ENCODE results near the gene SH3YL1.

The SH3YL1 gene

DNA sequence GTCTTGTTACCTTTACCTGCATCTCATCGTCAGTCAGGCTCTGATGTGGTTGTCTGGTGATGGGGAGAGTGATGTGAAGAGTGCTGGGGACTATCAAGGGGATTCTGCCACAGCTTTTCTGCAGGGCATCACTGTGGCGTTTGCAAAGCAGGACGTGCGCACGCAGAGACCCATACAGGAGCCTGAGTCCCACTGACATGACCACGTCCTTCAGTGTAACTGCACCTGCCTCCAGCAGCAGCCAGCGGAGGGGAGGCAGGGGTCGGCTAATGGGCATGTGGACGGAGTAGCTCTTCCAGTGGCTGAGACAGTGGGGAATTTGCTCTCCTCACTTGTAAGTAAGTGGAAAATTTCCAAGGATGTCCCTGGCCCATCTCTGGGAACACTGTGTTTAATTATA lies 17.5 kb upstream of the SH3YL1 start:
- Histone ChIP-seq H3K4me3 (ENCODE audit: low read depth, low read length) (no peak overlapping the region), H3K9ac (ENCODE audit: low read depth, low read length) (no peak overlapping the region), H3K4me1 (ENCODE audit: control insufficient read depth, insufficient read depth, low read length) (peaks cover 35% of the 10 kb centered on the region), H3K27me3 (ENCODE audit: control insufficient read depth, insufficient read depth, low read length) (peaks cover 17% of the 10 kb centered on the region), H3K27ac (ENCODE audit: low read depth, low read length) (no peak overlapping the region), H3K36me3 (ENCODE audit: control insufficient read depth, insufficient read depth, low read length) (peaks cover 63% of the 10 kb centered on the region), H3K9me3 (ENCODE audit: control insufficient read depth, insufficient read depth, low read length) (no peaks in the 10 kb centered on the region)

DNA sequence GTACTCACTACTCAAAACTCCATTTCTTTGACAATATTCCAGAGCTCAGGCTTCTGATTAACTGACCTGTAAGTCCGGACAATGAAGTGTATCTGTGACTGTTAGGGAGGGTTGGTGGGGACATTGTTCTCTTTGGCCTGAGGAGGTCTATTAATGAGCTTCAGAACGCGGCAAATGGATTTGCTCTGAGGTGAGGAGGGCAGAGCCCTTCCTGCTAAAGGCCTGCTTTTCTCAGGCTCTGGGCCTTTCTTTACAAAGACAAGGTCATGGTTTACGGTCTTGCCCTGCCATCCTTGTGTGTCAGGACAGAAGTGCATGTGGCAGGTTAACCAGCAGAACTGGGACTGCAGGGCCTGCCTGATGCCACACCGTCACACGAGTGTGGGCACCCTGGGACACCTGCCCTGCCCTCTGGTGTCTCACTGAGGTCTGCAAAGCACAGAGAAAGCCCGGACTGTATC lies 16.8 kb upstream of the SH3YL1 start:
- no peak overlapping the region for H3K9ac ChIP-seq (ENCODE audit: low read depth, low read length)
- no peak overlapping the region for H3K4me3 ChIP-seq (ENCODE audit: low read depth, low read length)
- H3K27me3 ChIP-seq (ENCODE audit: control insufficient read depth, insufficient read depth, low read length), result peaks cover 10% of the 10 kb centered on the region
- no peak overlapping the region for H3K27ac ChIP-seq (ENCODE audit: low read depth, low read length)
- no peaks in the 10 kb centered on the region for H3K9me3 ChIP-seq (ENCODE audit: control insufficient read depth, insufficient read depth, low read length)
- H3K36me3 ChIP-seq (ENCODE audit: control insufficient read depth, insufficient read depth, low read length), result peaks cover 69% of the 10 kb centered on the region
- peaks cover 28% of the 10 kb centered on the region for H3K4me1 ChIP-seq (ENCODE audit: control insufficient read depth, insufficient read depth, low read length)

- Histone ChIP-seq H3K27ac (ENCODE audit: low read depth, low read length) (no peak overlapping the region), H3K9ac (ENCODE audit: low read depth, low read length) (no peak overlapping the region), H3K36me3 (ENCODE audit: control insufficient read depth, insufficient read depth, low read length) (peaks cover 75% of the 10 kb centered on the region), H3K4me3 (ENCODE audit: low read depth, low read length) (no peak overlapping the region), H3K9me3 (ENCODE audit: control insufficient read depth, insufficient read depth, low read length) (no peaks in the 10 kb centered on the region), H3K4me1 (ENCODE audit: control insufficient read depth, insufficient read depth, low read length) (peaks cover 23% of the 10 kb centered on the region), H3K27me3 (ENCODE audit: control insufficient read depth, insufficient read depth, low read length) (peaks cover 4% of the 10 kb centered on the region; the same call in 1 of the 2 replicates)
These were observed 16.3 kb upstream of the SH3YL1 start for GRCh38 chr2:279956-280649.

DNA sequence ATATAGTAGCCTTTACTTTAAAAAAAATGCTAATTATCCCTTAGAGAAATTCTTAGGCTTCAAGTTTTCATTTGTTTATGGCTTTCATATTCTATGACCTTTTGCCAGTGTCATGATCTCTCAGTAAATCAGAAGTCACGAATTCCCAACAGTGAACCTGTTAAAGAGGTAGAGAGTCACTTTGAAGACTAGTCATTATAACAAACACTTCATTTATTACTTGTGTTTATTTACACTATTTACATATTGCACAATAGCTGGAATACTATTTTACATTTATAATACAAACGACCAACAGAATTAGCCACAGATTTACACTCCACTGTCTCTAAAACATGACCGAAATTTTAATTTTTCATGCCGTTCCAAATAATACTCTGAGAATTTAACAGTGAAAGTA lies 15.5 kb upstream of the SH3YL1 start:
- peaks cover 15% of the 10 kb centered on the region for H3K4me1 ChIP-seq (ENCODE audit: control insufficient read depth, insufficient read depth, low read length)
- no peak overlapping the region for H3K9ac ChIP-seq (ENCODE audit: low read depth, low read length)
- no peak overlapping the region for H3K27ac ChIP-seq (ENCODE audit: low read depth, low read length)
- no peak overlapping the region for H3K4me3 ChIP-seq (ENCODE audit: low read depth, low read length)
- no peaks in the 10 kb centered on the region for H3K9me3 ChIP-seq (ENCODE audit: control insufficient read depth, insufficient read depth, low read length)
- H3K36me3 ChIP-seq (ENCODE audit: control insufficient read depth, insufficient read depth, low read length), result peaks cover 82% of the 10 kb centered on the region
- no peaks in the 10 kb centered on the region for H3K27me3 ChIP-seq (ENCODE audit: control insufficient read depth, insufficient read depth, low read length)

- no peaks in the 10 kb centered on the region for H3K9me3 ChIP-seq (ENCODE audit: control insufficient read depth, insufficient read depth, low read length)
- H3K4me1 ChIP-seq (ENCODE audit: control insufficient read depth, insufficient read depth, low read length), result peaks cover 11% of the 10 kb centered on the region
- H3K36me3 ChIP-seq (ENCODE audit: control insufficient read depth, insufficient read depth, low read length), result peaks cover 87% of the 10 kb centered on the region
- no peaks in the 10 kb centered on the region for H3K27me3 ChIP-seq (ENCODE audit: control insufficient read depth, insufficient read depth, low read length)
- H3K4me3 ChIP-seq (ENCODE audit: low read depth, low read length), result no peak overlapping the region
- H3K27ac ChIP-seq (ENCODE audit: low read depth, low read length), result no peak overlapping the region
- no peak overlapping the region for H3K9ac ChIP-seq (ENCODE audit: low read depth, low read length)
These were observed 15.1 kb upstream of the SH3YL1 start for GRCh38 chr2:278927-279320.

DNA sequence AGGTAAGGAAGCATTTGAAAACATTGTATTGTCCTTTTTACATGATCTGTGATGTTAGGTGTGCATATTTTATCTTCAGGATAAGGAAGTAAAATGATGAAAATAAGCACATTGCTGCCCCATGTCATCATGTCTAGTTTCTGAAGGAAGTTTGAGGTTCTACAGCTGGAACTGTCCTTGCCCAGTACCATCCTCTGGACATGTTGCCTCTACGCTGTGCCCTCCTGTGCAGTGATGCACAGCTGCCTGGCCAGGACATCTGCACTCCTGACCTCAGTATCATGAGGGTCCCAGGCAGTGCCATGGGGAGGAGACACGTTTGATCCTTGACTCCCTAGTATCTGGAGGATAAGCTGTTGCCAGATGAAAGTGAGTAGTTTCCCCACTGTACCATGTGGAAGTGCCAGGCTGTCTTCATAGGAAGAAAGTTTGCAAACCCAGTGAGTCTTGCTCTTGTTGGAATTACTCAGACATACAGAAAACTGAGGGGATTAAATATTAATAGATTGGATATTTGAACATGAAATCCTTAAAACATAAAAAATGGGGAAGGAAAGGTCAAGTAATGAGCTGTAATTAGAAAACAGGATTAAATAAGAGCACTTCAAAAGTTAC lies 14.6 kb upstream of the SH3YL1 start:
- Histone ChIP-seq H3K9ac (ENCODE audit: low read depth, low read length) (no peak overlapping the region), H3K36me3 (ENCODE audit: control insufficient read depth, insufficient read depth, low read length) (peaks cover 91% of the 10 kb centered on the region), H3K4me3 (ENCODE audit: low read depth, low read length) (no peak overlapping the region), H3K4me1 (ENCODE audit: control insufficient read depth, insufficient read depth, low read length) (peaks cover 6% of the 10 kb centered on the region), H3K9me3 (ENCODE audit: control insufficient read depth, insufficient read depth, low read length) (no peaks in the 10 kb centered on the region), H3K27ac (ENCODE audit: low read depth, low read length) (no peak overlapping the region), H3K27me3 (ENCODE audit: control insufficient read depth, insufficient read depth, low read length) (no peaks in the 10 kb centered on the region)

DNA sequence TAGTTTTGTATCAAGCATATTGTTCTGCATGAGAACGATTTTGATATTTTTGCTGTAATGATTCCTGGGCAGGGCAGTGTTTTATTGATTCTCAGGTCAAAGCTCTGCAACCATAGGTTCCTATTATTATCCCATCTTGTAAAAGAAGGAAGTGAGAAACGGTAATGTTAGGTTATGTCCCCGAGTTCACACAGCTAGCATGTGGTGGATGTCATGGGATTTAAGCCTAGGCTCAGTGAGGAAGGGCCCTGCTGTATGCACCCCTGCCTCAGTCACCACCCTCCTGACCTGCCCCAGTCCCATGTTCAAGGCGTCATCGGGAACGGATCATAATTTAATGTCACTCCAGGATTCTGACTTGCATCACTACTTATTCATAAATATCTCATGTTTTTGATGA lies 11.6 kb upstream of the SH3YL1 start:
- Histone ChIP-seq H3K4me1 (ENCODE audit: control insufficient read depth, insufficient read depth, low read length) (no peaks in the 10 kb centered on the region), H3K27me3 (ENCODE audit: control insufficient read depth, insufficient read depth, low read length) (no peaks in the 10 kb centered on the region), H3K36me3 (ENCODE audit: control insufficient read depth, insufficient read depth, low read length) (peaks cover 85% of the 10 kb centered on the region)

GRCh38 chr2:274503-274902 lies 10.7 kb upstream of the SH3YL1 start:
- no peaks in the 10 kb centered on the region for H3K27me3 ChIP-seq (ENCODE audit: control insufficient read depth, insufficient read depth, low read length)
- peaks cover 80% of the 10 kb centered on the region for H3K36me3 ChIP-seq (ENCODE audit: control insufficient read depth, insufficient read depth, low read length)
- H3K9me3 ChIP-seq (ENCODE audit: control insufficient read depth, insufficient read depth, low read length), result no peaks in the 10 kb centered on the region
- no peaks in the 10 kb centered on the region for H3K4me1 ChIP-seq (ENCODE audit: control insufficient read depth, insufficient read depth, low read length)
- H3K27ac ChIP-seq (ENCODE audit: low read depth, low read length), result no peak overlapping the region
- H3K4me3 ChIP-seq (ENCODE audit: low read depth, low read length), result no peak overlapping the region
- no peak overlapping the region for H3K9ac ChIP-seq (ENCODE audit: low read depth, low read length)

More for the DNA sequence above, 11.6 kb upstream of the SH3YL1 start:
- Histone ChIP-seq H3K27ac (ENCODE audit: low read depth, low read length) (no peak overlapping the region), H3K9me3 (ENCODE audit: control insufficient read depth, insufficient read depth, low read length) (no peaks in the 10 kb centered on the region), H3K4me3 (ENCODE audit: low read depth, low read length) (no peak overlapping the region), H3K9ac (ENCODE audit: low read depth, low read length) (no peak overlapping the region)

GRCh38 chr2:273333-273732 lies 9.5 kb upstream of the SH3YL1 start:
- no peak overlapping the region for H3K9ac ChIP-seq (ENCODE audit: low read depth, low read length)
- peaks cover 68% of the 10 kb centered on the region for H3K36me3 ChIP-seq (ENCODE audit: control insufficient read depth, insufficient read depth, low read length)
- H3K4me3 ChIP-seq (ENCODE audit: low read depth, low read length), result no peak overlapping the region
- no peaks in the 10 kb centered on the region for H3K9me3 ChIP-seq (ENCODE audit: control insufficient read depth, insufficient read depth, low read length)
- no peak overlapping the region for H3K27ac ChIP-seq (ENCODE audit: low read depth, low read length)
- H3K27me3 ChIP-seq (ENCODE audit: control insufficient read depth, insufficient read depth, low read length), result no peaks in the 10 kb centered on the region
- H3K4me1 ChIP-seq (ENCODE audit: control insufficient read depth, insufficient read depth, low read length), result no peaks in the 10 kb centered on the region

- Histone ChIP-seq H3K9ac (ENCODE audit: low read depth, low read length) (no peak overlapping the region), H3K36me3 (ENCODE audit: control insufficient read depth, insufficient read depth, low read length) (peaks cover 54% of the 10 kb centered on the region), H3K4me1 (ENCODE audit: control insufficient read depth, insufficient read depth, low read length) (peaks cover 11% of the 10 kb centered on the region; the same call in 1 of the 2 replicates), H3K4me3 (ENCODE audit: low read depth, low read length) (no peak overlapping the region), H3K27ac (ENCODE audit: low read depth, low read length) (no peak overlapping the region), H3K9me3 (ENCODE audit: control insufficient read depth, insufficient read depth, low read length) (no peaks in the 10 kb centered on the region), H3K27me3 (ENCODE audit: control insufficient read depth, insufficient read depth, low read length) (no peaks in the 10 kb centered on the region)
These were observed 8.1 kb upstream of the SH3YL1 start for GRCh38 chr2:271917-272316.

DNA sequence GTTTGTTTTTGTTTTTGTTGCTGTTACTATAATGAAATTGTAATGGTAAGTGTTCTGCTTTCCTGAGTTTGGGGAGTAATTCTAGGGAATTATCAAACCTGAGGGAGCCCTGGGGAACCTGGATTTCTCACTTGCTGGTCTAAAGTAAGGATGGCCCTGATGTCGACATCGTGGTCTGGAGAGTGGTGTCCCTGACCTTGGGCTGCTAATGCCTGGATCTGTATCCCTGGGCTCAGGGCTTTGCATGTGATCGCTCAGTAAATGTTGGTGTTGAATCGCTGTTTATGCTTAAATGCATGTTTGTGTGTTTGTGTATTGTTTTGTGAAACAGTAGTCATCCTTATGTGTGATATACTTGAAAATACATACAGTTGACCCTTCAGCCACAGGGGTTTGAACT lies 7.0 kb upstream of the SH3YL1 start:
- Histone ChIP-seq H3K4me3 (ENCODE audit: low read depth, low read length) (no peak overlapping the region), H3K27ac (ENCODE audit: low read depth, low read length) (no peak overlapping the region), H3K9ac (ENCODE audit: low read depth, low read length) (no peak overlapping the region), H3K36me3 (ENCODE audit: control insufficient read depth, insufficient read depth, low read length) (peaks cover 48% of the 10 kb centered on the region), H3K27me3 (ENCODE audit: control insufficient read depth, insufficient read depth, low read length) (no peaks in the 10 kb centered on the region), H3K9me3 (ENCODE audit: control insufficient read depth, insufficient read depth, low read length) (no peaks in the 10 kb centered on the region), H3K4me1 (ENCODE audit: control insufficient read depth, insufficient read depth, low read length) (peaks cover 19% of the 10 kb centered on the region; the same call in 1 of the 2 replicates)
